Globus pallidus (tissue), 1 donor: ENCODE results near the gene POC1B.

ENCODE experiments used
- DNase-seq: peaks from one replicate; pipeline ENCODE4 v3.0.0-alpha.2; 2015; ENCODE audit warnings: low spot score

The POC1B gene

DNA sequence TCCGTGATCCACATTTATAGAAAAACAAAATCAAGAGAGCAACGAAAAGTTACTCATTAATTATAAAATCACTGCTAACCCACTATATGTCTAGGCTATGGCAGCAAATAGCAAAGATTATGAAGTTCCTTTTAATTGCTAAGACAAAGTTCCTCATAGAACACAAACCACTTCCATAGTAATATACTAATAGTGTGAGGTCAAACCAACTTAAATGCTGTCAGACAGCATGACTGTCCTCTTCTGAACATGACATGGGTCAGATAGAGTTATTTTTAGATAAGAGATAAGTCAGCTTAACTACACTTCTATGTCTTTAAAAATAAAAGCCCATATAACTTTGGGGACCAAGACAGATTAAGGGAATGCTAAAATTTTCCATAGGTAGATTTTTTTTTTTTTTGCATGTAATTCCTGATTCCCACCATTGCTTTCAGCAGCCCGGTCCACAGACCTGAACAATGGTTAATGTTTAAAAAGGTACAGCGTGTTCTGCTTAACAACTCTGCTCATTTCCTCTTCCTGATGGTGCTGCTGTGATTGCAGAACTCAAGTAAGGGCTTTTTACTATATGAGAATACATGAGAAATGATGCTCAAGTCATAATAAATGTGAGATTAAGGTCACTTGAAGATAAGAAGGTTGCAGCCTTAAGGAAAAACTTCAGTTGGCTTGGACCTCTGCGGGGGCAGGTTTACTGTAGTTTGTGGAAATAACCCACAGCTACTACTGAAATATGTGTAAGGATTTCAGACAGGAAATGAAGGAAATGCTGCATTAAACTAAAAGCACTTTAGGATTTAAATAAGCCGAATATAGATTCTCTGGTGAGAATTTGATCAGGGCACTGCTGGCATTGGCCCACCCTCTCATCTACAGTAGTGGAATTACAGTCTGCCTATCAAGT is 135.8 kb downstream of the POC1B start:
- no peak for DNase-seq

GRCh38 chr12:89386138-89386537 is 139.7 kb downstream of the POC1B start:
- no peak for DNase-seq

GRCh38 chr12:89384807-89385206 is 141.0 kb downstream of the POC1B start:
- no peak for DNase-seq

GRCh38 chr12:89384050-89384758 is 141.6 kb downstream of the POC1B start:
- DNase-seq: no peak

DNA sequence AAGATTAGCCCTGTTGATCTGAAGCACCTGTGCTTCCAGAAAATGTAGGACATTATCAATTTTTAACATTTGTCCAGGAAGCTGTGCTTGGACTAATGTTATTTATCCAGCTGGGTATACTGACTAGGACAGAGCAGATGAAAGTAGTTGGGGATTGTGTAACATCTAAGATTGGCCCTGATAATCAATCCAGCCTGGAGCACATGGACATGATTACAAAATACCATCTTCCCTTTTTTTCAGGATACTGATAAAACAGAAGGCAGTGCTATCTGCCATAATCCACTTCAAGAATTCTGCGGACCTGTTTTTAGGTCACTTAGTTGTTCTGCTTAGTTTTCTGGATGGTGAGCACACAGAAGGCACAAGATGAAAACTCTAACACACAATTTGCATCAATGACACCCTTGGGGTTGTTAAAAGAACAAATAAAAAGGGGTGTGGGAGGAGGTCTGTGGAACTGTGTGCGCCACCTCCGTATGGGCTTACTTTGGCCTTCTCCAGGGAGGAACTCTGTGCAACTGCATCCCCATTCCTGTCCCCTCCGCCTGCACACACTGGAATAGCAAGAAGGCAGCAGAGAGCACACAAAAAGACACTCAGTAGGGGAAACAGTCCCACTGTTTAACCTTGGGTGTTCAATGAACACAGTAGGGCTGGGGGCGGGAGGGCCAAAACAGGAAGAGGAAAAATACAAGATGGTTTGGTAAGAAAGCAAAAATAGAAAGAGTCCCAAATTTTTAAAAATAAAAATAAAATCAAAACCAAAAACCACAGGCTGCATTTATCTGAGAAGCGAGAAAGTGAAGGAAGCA is 142.4 kb downstream of the POC1B start:
- no peak for DNase-seq

DNA sequence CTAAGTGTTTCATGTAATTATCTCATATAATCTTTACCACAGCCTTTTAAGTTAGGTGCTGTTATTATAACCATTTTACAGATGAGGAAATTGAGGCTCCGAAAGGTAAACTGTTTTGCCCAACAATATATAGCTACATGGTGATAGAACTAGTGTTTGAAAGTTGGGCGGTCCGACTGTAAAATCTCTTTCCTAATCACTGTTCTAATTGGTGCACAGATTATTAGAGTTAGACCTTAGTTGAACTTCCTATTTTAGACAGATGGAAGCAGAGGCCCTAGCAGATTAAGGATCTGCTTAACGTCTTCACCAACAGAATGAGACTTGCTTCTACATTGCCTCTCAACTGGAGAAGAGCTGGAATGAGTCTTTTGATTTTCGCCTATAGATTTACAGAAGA is 143.5 kb downstream of the POC1B start:
- DNase-seq: no peak

- no peak for DNase-seq
These were observed 145.9 kb downstream of the POC1B start for GRCh38 chr12:89379839-89380467.

DNA sequence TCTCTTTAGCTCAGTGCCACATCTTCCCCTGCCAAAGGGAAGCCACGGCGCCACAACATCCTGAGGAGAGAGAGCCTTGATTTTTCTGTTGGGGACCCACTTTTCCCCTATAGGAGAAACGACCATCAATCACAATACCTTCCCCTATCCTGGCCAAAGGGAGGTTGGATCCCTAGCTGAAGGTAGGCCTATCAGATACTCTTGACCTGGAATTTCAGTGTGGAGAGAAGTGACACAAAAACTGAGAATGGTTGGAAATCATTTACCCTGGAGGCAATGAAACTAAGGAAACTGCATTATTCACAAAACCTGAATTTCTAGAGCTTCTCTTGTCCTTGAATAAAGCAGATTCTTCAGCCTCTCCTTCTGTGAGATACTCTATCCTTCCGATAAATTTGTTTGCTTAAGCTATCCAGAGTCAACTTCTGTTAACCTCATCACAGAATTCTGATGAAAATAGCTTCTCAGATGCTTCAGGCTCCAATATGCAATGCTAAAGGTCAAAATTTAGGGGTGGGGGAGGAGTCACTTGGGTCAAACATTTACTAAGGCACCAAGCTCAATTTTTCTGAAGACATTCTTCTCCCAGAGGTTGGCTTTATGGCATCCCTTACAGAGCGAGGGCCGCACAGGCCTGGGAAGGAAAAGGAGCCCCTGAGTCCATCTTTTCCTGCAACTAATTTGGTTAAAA is 146.6 kb downstream of the POC1B start:
- no peak for DNase-seq

- no peak for DNase-seq
These were observed 149.0 kb downstream of the POC1B start for GRCh38 chr12:89376844-89377243.

DNA sequence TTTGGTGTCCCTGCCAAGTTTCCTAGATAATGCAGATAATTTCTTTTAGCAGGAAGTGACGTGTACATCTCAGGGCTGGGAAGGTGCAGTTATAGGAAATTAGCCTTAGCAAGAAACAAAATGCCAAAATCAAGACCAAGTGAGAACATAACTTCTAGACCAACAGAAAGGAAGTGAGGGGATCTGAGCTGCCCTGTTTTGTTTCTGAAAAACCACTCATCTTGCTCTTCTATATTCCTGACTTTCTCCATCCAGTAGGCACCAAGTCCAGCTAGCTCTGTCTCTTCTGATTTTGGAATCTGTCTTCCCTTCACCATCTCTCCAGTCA is 149.7 kb downstream of the POC1B start:
- DNase-seq: no peak

DNA sequence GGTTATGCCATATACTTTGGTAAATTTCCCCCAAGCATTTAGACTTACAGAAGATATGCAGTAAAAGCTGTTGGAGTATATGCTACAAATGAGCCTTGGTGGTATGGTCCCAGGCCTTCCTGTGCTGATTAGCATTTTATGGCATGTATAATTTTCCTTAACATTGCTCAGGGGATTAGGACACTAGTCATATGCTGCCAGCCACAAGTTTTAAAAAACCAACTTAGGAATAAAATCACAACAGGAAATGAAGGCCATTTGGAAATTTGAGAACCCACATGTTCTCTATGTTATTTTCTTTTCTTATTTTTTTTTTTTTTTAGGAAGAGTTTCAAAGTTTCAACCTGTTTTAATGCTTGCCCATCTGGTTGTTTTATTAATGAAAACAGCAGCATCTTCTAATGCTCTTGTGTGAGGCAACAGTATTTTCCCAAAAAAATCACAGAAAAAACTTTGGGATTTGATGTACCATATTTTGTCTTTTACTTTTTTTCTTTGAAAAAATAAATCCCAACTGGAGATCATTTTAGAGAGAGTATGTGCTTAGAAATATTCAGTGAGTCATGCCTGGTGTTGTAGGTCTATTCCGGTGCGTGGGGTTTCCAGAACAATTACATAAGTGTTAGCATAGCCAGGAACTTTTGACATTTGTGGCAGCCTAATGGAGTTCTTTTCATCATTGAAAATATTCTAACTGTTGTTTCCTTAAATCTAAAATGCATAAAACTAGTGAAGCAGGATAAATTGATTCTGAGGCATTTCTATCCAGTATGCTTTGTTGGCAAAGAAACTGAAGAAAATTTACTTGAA is 151.9 kb downstream of the POC1B start:
- DNase-seq: no peak

GRCh38 chr12:89372584-89373370 is 153.1 kb downstream of the POC1B start:
- DNase-seq: no peak

DNA sequence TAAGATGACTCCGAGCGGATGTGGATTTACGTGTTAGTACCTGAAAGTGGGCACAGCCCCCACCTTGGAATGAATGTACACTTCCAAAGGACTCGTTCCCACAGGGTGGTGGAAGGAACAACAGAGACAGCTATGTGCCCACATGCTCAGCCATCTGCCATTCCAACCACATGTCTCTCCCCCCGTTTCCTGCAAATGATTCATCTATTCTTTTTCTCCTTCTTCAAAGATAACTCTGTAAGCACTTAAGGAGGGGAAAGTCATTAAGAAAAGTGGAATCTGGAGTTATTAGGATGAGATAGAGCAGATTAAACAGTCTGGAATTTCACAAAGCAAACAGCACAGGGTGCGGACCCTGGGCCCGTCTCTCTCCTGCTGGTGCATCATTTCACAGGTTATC is 155.0 kb downstream of the POC1B start:
- DNase-seq: no peak

- no peak for DNase-seq
These were observed 155.4 kb downstream of the POC1B start for GRCh38 chr12:89370421-89370831.
